A673 (cell line): ENCODE results near the gene ABCB6.

ENCODE experiments used
- EZH2 ChIP-seq: fragments of 200-600 bp; sonication (generic); IDR thresholded peaks from 2 replicates; pipeline ENCODE4 v1.6.1; 2017; ENCODE audit warnings: borderline replicate concordance, low read depth, mild to moderate bottlenecking, mixed read lengths, antibody characterized with exemption, low read length; ENCODE audit not compliant: poor library complexity, severe bottlenecking
- TF ChIP-seq, protein P1 (sequence below): fragments of 300-800, 200-600 bp; sonication (generic); conservative IDR thresholded peaks from 2 replicates; pipeline ENCODE4 v1.5.1; 2017; ENCODE audit warnings: low read depth, mild to moderate bottlenecking, antibody characterized with exemption, low read length, moderate library complexity, mixed read lengths

DNA sequence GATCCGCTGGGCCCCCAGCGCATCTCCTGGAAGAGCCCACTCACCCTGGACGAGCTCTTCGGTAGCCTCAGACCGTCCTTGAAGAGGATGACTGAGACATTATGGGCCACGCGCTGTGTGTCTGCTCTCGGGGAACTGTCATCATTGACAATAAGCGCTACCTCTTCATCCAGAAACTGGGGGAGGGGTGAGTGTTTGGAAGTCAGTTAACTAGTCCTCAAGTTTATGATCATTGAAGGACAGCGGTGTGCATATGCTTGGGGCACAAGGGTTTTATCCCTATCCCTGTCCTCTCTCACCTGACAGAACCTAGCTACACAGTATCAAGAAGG is 27.1 kb upstream of the ABCB6 start:
- TF ChIP-seq, protein P1, sequence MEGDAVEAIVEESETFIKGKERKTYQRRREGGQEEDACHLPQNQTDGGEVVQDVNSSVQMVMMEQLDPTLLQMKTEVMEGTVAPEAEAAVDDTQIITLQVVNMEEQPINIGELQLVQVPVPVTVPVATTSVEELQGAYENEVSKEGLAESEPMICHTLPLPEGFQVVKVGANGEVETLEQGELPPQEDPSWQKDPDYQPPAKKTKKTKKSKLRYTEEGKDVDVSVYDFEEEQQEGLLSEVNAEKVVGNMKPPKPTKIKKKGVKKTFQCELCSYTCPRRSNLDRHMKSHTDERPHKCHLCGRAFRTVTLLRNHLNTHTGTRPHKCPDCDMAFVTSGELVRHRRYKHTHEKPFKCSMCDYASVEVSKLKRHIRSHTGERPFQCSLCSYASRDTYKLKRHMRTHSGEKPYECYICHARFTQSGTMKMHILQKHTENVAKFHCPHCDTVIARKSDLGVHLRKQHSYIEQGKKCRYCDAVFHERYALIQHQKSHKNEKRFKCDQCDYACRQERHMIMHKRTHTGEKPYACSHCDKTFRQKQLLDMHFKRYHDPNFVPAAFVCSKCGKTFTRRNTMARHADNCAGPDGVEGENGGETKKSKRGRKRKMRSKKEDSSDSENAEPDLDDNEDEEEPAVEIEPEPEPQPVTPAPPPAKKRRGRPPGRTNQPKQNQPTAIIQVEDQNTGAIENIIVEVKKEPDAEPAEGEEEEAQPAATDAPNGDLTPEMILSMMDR: no peak
- no peak for TF ChIP-seq EZH2
